Loucy (cell line): ENCODE measurements around the gene RFX3.

Experiments used
- CTCF ChIP-seq: fragments of 200-600 bp; sonication (generic); conservative IDR thresholded peaks from 2 replicates; pipeline ENCODE4 v1.5.1; 2014; ENCODE audit warnings: mild to moderate bottlenecking, antibody characterized with exemption, low read length
- EZH2phosphoT487 ChIP-seq: fragments of 200-600 bp; IDR thresholded peaks from 2 replicates; pipeline ENCODE4 v1.6.1; 2018; ENCODE audit warnings: antibody characterized with exemption, mild to moderate bottlenecking, moderate library complexity, borderline replicate concordance

GRCh38 chr9:3498691-3499090 is 27.1 kb downstream of the RFX3 start:
- TF ChIP-seq CTCF (no peak), EZH2phosphoT487 (no peak)
